HAP-1 (cell line): ENCODE data around the gene EXD3.

Experiments used
- DNase-seq, 2 experiments: peaks; one replicate each; pipeline ENCODE4 v3.0.0-alpha.2; 2016 to 2020; ENCODE audit warnings: low spot score in 2 of 2
- H3K27me3 ChIP-seq: fragments of 250-450 bp; sonication (Bioruptor Pico); 2 replicates; pipeline ENCODE4 v1.5.1; 2020; ENCODE audit warnings: low read depth, mild to moderate bottlenecking, moderate library complexity
- H3K36me3 ChIP-seq: fragments of 250-450 bp; sonication (Bioruptor Pico); replicated peaks from 2 replicates; pipeline ENCODE4 v1.5.1; 2020; ENCODE audit warnings: mild to moderate bottlenecking
- H3K4me1 ChIP-seq: fragments of 250-450 bp; sonication (Bioruptor Pico); 2 replicates; pipeline ENCODE4 v1.5.1; 2020; ENCODE audit warnings: mild to moderate bottlenecking
- H3K4me3 ChIP-seq: fragments of 250-450 bp; sonication (Bioruptor Pico); 2 replicates; pipeline ENCODE4 v1.5.1; 2020; ENCODE audit warnings: mild to moderate bottlenecking, moderate library complexity
- H3K9me3 ChIP-seq: fragments of 250-450 bp; sonication (Bioruptor Pico); 2 replicates; pipeline ENCODE4 v1.5.1; 2020; ENCODE audit warnings: mild to moderate bottlenecking, moderate library complexity
- in situ Hi-C: fragments of 300-500 bp; cut with MboI; formaldehyde crosslinking; loops from 3 replicates; pipeline ENCODE4 v1.14.3; 2020; ENCODE audit warnings: low sequenced_read_pairs, inconsistent platforms, mixed read lengths

Gene EXD3

DNA sequence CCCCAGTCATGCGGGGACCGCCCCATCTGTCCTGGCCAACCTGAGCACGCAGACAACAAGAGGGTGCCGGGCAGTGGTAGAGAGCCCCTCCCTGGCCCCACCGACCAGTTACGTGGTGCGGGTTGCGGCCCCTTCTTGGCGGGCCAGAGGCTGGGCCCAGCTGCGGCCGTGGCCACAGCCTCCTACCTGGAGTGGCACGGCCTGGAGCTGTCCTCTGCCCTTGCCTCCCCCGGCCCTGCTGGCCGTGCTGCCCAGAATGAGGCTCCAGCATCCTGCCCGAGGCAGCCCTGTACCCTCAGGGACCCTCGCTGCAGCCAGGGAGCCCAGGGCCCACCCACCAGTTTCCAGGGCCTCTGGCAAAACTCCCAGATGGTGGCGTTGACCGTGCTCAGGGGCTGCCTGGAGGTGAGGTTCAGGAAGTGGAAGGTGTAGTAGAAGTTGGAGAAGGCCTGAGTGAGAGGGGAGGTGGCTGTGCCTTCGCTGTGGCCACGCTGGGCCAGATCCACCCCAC is 12.5 kb upstream of the EXD3 start:
- Histone ChIP-seq H3K4me3 (no peak overlapping the region), H3K9me3 (no peaks in the 10 kb centered on the region), H3K4me1 (no peaks in the 10 kb centered on the region), H3K36me3 (no peaks in the 10 kb centered on the region), H3K27me3 (no peaks in the 10 kb centered on the region)
- no peak for DNase-seq
- in situ Hi-C loops = no loop called here

GRCh38 chr9:137434498-137435380 is 11.8 kb upstream of the EXD3 start:
- Histone ChIP-seq H3K36me3 (no peaks in the 10 kb centered on the region), H3K9me3 (no peaks in the 10 kb centered on the region), H3K4me1 (peaks cover 2% of the 10 kb centered on the region; the same call in 1 of the 2 replicates), H3K27me3 (no peaks in the 10 kb centered on the region), H3K4me3 (no peak overlapping the region)
- no peak for DNase-seq
- in situ Hi-C loops = no loop called here

DNA sequence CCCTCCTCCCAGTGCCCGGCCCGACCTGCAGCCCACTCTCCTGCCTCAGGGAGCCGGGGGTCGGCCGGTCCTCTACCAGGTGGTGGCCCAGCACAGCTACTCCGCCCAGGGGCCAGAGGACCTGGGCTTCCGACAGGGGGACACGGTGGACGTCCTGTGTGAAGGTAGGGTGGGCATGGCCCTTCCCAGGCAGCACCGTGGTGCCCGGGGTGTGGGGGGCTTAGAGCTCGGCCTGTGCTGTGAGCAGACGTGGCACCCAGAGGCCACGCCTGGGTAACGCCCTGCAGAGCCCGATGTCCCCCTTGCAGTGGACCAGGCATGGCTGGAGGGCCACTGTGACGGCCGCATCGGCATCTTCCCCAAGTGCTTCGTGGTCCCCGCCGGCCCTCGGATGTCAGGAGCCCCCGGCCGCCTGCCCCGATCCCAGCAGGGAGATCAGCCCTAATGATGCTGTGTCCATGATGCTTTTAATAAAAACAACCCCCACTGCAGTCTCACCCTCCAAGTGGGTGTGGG is 11.0 kb upstream of the EXD3 start:
- no peak overlapping the region for H3K4me3 ChIP-seq
- peaks cover 2% of the 10 kb centered on the region; the same call in 1 of the 2 replicates for H3K4me1 ChIP-seq
- no peaks in the 10 kb centered on the region for H3K36me3 ChIP-seq
- no peak for DNase-seq
- H3K27me3 ChIP-seq = no peaks in the 10 kb centered on the region
- in situ Hi-C loops = no loop called here
- H3K9me3 ChIP-seq = no peaks in the 10 kb centered on the region

- Histone ChIP-seq H3K4me1 (peaks cover 2% of the 10 kb centered on the region; the same call in 1 of the 2 replicates), H3K9me3 (no peaks in the 10 kb centered on the region), H3K27me3 (no peaks in the 10 kb centered on the region), H3K36me3 (no peaks in the 10 kb centered on the region), H3K4me3 (no peak overlapping the region)
- no peak for DNase-seq
- in situ Hi-C loops = no loop called here
Measured at GRCh38 chr9:137433349-137433915, 10.5 kb upstream of the EXD3 start.

- H3K36me3 ChIP-seq = no peaks in the 10 kb centered on the region
- H3K4me3 ChIP-seq = no peak overlapping the region
- in situ Hi-C loops = no loop called here
- no peak for DNase-seq
- no peaks in the 10 kb centered on the region for H3K27me3 ChIP-seq
- no peaks in the 10 kb centered on the region for H3K9me3 ChIP-seq
- peaks cover 2% of the 10 kb centered on the region; the same call in 1 of the 2 replicates for H3K4me1 ChIP-seq
Measured at GRCh38 chr9:137432687-137433348, 9.9 kb upstream of the EXD3 start.

GRCh38 chr9:137431416-137431931 is 8.5 kb upstream of the EXD3 start:
- H3K4me3 ChIP-seq = no peak overlapping the region
- H3K4me1 ChIP-seq = peaks cover 2% of the 10 kb centered on the region; the same call in 1 of the 2 replicates
- no peaks in the 10 kb centered on the region for H3K27me3 ChIP-seq
- H3K36me3 ChIP-seq = no peaks in the 10 kb centered on the region
- in situ Hi-C loops = no loop called here
- H3K9me3 ChIP-seq = no peaks in the 10 kb centered on the region
- DNase-seq = no peak

GRCh38 chr9:137430723-137431415 is 7.9 kb upstream of the EXD3 start:
- no peaks in the 10 kb centered on the region for H3K27me3 ChIP-seq
- H3K4me3 ChIP-seq = no peak overlapping the region
- H3K9me3 ChIP-seq = no peaks in the 10 kb centered on the region
- peaks cover 2% of the 10 kb centered on the region; the same call in 1 of the 2 replicates for H3K4me1 ChIP-seq
- in situ Hi-C loops = no loop called here
- DNase-seq = no peak
- H3K36me3 ChIP-seq = no peaks in the 10 kb centered on the region

GRCh38 chr9:137429974-137430722 is 7.2 kb upstream of the EXD3 start:
- in situ Hi-C loops = no loop called here
- peaks cover 2% of the 10 kb centered on the region; the same call in 1 of the 2 replicates for H3K4me1 ChIP-seq
- H3K36me3 ChIP-seq = no peaks in the 10 kb centered on the region
- DNase-seq = peak in 1 of 2 experiments; percentile 79
- no peaks in the 10 kb centered on the region for H3K27me3 ChIP-seq
- no peaks in the 10 kb centered on the region for H3K9me3 ChIP-seq
- H3K4me3 ChIP-seq = no peak overlapping the region

- in situ Hi-C loops = no loop called here
- Histone ChIP-seq H3K9me3 (no peaks in the 10 kb centered on the region), H3K4me1 (peaks cover 2% of the 10 kb centered on the region; the same call in 1 of the 2 replicates), H3K27me3 (no peaks in the 10 kb centered on the region), H3K36me3 (no peaks in the 10 kb centered on the region), H3K4me3 (no peak overlapping the region)
- DNase-seq = no peak
Measured at GRCh38 chr9:137429546-137429890, 6.6 kb upstream of the EXD3 start.

DNA sequence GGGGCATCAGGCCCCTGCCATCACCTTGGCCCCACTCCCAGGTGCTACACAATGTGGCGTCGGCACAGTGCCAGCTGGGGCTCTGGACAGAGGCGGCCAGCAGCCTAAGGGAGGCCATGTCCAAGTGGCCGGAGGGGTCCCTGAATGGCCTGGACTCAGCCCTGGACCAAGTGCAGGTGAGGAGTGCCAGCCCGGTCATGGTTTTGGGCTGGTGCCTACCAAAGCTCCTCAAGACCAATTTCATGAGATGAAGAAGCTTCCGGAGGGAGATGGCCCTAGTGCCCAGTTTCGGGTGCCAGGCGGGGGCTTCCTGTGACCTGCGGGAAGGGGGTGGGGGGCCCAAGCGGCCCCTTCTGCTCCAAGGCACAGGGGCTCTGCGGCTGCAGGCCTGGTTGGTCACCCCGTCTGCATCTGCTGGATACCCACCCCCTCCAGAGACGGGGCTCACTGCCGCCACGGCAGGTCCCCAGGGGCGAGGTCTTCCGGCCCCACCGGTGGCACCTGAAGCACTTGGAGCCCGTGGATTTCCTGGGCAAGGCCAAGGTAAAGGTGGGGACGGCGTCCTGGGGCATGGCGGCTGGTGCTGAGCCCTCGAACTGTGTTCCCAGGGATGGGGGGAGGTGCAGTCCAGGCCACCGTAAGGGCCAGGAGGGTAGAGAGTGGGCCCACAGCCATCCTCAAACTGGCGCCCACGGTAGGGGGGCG is 6.0 kb upstream of the EXD3 start:
- Histone ChIP-seq H3K4me3 (no peak overlapping the region), H3K4me1 (peaks cover 2% of the 10 kb centered on the region; the same call in 1 of the 2 replicates), H3K36me3 (no peaks in the 10 kb centered on the region), H3K27me3 (no peaks in the 10 kb centered on the region), H3K9me3 (no peaks in the 10 kb centered on the region)
- in situ Hi-C loops = no loop called here
- DNase-seq = no peak

GRCh38 chr9:137428311-137428630 is 5.3 kb upstream of the EXD3 start:
- Histone ChIP-seq H3K27me3 (no peaks in the 10 kb centered on the region), H3K9me3 (no peaks in the 10 kb centered on the region), H3K4me3 (no peak overlapping the region), H3K36me3 (no peaks in the 10 kb centered on the region), H3K4me1 (peaks cover 2% of the 10 kb centered on the region; the same call in 1 of the 2 replicates)
- DNase-seq = no peak
- in situ Hi-C loops = no loop called here
